SKM-1 (cell line): ENCODE data around the gene UNC13A.
"Not testable (repeated sequence)": the region's sequence is repeated elsewhere in the genome, so short reads cannot be mapped to it uniquely, and the experiment has no call there.

Experiments used
- DNase-seq: peaks from one replicate; lab custom pipeline; 2025; ENCODE audit not compliant: unreplicated experiment; lab: John Stamatoyannopoulos, UW

Gene UNC13A

DNA sequence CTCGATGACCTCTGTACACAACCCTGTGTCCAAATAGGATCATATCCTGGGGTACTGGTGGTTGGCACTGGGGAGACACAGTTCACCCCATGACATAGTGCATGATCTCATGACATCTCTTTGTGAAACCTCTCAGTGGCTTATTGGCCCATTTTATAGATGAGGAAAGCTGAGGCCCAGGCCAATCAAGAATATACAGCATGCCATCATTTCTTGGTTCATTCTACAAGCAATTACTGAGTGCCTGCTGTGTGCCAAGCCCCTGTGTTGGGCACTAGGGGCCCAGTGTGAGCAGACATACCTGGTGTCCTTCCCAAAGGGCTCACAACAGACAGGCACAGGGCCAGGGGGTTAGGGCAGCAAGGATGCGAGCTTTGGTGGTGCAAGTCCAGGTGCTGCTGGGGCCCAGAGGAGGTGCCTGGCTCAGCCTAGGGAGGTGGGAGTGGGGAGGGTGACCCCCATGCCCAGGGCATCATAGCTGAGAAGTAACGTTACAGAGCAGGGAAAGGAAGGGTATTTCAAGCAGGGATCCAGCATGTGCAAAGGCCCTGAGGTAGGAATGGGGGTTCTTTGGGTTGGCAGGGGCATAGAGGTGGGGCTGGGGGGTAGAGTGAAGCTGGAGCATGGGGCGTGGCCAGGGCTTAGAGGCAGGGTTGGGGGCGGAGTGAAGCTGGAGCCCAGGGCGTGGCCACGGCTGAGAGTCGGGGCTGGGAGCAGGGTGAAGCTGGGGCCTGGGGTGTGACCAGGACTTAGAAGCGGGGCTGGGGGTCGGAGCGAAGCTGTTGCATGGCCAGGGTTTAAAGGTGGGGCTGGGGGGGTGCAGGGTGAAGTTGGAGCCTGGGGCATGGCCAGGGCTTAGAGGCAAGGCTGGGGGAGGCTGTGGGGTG lies 112.0 kb downstream of the UNC13A start:
- no peak for DNase-seq

DNA sequence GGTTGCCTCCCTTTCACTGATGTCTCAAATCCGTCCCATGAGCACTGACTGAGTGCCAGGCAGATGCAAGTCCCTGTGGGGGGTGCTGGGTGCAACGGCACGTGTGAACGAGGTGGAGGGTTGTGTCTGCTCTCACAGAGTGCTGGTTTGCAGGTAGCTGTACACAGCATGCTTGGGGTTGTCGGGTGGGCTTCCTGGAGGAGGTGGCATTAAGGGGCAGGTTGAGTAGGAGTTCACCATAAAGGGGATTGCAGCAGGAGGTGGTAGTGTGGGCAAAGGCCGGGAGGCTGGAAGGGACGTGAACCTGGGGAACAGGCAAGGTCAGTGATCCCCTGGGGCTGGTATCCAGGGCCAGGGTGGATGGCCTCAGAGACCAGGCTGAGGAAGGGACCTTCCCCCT lies 115.5 kb downstream of the UNC13A start:
- no peak for DNase-seq

DNA sequence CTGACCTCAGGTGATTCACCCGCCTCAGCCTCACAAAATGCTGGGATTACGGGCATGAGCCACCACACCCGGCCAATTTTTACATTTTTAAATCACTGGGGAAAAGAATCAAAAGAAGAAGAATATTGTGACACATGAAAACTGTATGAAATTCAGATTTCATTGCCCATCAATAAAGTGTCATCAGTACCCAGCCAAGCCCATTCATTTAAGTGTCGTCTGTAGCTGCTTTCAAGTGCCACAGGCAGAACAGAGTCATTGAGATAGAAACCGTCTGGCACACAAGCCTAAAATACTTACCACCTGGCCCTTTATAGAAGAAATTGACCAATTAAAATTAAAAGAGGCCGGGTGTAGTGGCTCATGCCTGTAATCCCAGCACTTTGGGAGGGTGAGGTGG lies 117.4 kb downstream of the UNC13A start:
- no peak for DNase-seq

DNA sequence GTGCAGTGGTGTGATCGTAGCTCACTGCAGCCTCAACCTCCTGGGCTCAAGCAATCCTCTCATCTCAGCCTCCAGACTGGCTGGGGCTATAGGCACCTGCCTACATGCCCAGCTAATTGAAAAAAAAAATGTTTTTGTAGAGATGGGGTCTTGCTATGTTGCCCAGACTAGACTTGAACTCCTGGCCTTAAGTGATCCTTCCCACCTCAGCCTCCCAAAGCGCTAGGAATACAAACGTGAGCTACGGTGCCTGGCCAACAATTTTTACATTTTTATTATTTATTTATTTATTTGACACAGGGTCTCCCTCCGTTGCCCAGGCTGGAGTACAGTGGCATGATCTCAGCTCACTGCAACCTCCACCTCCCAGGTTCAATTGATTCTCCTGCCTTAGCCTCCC lies 117.9 kb downstream of the UNC13A start:
- not testable (repeated sequence) for DNase-seq

DNA sequence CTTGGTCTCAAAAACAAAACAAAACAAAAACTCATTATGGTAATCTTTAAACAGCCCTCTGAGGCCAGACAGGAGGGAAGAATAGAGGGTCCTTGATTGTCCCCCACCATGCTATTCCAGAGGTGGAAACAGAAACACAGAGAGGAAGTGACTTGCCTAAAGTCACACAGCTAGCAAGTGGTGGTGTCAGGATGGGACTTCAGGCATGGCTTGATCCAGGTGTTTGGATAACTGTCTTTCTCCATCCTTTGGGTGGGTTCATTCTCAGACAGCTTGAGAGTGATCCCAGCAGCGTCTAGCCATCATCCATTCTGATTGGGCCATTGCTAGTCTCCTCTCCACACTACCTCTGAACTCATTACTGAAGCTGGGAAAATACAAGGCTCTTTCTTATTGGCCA lies 120.2 kb downstream of the UNC13A start:
- no peak for DNase-seq

DNA sequence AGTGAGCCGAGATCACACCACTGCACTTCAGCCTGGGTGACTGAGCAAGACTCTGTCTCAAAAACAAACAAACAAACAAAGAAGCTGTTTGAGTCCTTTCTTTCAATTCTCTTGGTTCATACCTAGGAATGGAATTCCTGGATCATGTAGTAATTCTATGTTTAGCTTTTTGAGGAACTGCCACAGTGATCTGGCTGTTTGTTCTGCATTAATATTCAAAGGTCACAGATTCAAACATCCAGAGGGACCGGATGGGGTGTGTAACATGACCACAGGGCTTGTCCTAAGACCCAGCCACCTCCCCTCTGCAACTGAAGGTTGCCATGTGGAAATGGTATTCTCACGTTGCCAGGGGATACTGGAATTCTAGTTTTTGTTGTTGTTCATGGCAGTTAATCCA lies 122.5 kb downstream of the UNC13A start:
- no peak for DNase-seq

DNA sequence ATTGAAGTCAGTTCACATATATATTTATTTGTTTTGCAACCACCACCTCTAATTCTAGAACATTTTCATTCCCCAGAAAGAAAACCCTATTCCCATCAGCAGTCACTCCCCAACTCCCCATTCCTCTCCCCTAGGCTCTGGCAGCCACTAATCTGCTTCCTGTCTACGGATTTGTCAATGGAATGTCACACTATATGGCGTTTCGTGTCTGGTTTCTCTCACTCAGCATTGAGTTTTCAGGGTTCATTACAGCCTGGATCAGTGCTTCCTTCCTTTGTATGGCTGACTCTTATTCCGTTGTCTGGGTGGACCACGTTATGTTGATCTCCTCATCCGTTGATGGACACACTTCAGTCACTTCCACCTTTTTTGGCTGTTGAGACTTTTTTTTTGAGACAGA lies 123.4 kb downstream of the UNC13A start:
- DNase-seq: no peak

DNA sequence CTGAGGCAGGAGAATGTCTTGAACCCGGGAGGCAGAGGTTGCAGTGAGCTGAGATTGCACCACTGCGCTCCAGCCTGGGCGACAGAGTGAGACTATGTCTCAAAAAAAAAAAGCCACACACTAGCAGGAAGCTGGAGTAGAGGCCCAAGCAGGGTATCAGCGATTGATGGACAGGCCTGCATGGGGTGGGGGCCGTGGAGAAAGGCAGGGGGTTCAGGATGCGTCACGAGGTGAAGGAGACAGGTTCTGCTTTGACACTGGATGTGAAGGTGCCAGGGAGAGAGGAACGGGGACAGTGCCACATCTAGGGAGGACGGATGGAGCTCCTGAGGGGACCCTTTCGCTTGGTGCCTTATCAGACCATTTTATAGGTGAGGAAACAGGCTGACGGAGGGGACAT lies 125.6 kb downstream of the UNC13A start:
- DNase-seq: no peak

DNA sequence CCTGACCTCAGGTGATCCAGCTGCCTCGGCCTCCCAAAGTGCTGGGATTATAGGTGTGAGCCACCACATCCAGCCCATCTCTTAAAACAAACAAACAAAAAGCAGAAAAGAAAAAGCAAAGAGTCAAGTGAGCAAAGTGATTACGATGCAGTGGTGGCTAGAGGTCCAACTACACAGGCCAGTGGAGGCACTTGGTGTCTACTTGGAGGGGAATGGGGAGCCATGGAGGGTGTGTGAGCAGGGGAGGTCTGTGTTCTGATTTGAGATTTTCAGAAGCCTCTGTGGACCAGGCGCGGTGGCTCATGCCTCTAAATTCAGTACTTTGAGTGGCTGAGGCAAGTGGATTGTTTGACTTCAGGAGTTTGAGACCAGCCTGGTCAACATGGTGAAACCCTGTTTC lies 126.1 kb downstream of the UNC13A start:
- DNase-seq: no peak

DNA sequence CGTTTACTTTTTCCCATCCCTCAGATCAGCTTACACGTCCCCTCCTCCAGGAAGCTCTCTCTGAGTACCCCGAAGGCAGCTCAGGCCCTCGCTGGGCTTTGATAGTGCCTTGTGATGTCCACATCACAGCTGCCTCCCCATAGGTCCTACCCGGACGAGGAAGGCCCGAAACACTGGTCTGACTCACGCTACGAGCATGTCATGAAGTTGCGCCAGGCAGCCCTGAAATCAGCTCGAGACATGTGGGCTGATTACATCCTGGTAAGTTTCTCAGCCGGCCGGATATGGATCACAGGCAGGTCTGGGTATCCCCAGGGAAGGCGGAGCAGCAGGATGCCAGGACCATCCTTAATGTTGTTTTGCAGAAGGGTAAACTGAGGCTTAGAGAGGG lies 128.0 kb downstream of the UNC13A start:
- DNase-seq: no peak

DNA sequence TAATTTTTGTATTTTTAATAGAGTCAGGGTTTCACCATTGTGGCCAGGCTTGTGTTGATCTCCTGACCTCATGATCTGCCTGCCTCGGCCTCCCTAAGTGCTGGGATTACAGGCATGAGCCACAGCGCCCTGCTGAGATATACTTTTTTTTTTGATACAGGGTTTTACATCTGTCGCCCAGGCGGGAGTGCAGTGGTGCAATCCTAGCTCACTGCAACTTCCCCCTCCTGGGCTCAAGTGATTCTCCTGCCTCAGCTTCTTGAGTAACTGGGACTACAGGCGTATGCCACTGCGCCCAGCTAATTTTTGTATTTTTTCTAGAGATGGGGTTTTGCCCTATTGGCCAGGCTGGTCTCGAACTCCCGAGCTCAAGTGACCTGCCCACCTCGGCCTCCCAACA lies 130.7 kb downstream of the UNC13A start:
- peak; percentile 37 for DNase-seq

DNA sequence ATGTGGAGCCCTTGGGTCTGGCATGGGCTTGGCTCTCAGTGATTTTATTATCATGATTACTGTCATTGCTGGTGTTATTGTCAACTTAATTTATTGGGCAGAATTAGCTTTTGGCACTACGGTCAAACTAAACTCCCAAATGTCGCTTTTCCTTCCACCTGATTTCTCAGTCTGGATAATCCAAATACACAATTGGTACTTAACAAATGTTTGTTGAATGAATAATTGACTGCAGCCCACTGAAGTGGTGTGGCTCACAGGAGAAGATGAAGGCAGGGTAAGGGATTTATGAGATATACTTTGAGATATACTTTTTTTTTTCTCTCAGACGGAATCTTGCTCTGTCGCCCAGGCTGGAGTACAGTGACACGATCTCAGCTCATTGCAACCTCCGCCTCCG lies 131.2 kb downstream of the UNC13A start:
- no peak for DNase-seq

DNA sequence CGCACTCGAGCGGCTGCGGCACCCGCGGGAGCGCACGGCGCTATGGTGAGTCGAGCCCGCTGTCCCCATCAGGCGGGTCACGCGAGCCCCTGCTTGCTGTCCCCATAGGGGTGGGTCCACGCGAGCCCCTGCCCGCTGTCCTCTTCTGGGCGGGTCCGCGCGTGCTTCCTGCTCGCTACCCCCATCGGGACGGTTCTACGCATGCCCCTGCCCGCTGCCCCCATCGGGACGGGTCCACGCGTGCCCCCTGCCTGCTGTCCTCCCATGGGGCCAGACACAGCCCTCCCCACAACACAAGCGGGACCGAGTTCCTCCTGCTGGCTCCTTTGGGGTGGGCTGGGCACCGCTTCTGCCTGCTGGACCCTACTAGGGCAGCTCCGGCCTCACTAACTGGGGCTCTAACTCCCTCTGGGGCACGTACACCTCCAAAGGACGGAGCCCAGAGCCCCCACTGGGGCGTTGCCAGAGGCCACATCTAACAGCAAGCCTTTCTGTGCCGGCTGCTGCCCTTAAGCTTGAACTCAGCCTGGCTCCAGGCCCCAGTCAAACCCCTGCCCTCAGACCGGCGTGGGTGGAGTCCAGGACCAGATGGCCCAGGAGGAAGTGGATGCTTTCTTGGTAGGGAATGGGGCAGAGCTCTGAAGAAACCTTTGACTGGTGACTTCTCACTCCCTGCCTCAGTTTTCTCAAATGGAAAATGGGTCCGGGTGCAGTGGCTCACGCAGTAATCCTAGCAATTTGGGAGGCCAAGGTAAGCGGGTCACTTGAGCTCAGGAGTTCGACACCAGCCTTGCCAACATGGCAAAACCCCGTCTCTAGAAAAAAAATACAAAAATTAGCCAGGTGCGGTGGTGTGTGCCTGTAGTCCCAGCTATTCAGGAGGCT lies 132.0 kb downstream of the UNC13A start:
- peak; percentile 83 for DNase-seq

DNA sequence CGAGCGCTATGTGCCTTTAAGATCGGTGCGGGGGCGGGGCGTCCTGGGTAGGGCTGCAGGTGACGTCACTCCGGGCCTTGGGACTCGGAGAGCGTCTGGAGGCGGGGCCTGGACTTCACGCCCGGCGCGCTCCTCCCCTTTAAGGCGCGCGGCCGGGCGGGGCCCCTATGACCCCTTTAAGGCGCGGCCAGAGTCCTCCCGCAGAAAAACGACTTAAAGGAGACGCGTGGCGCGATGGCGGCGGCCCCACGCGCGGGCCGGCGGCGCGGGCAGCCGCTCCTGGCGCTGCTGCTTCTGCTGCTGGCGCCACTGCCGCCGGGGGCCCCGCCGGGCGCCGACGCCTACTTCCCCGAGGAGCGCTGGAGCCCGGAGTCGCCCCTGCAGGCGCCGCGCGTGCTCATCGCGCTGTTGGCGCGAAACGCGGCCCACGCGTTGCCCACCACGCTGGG lies 132.7 kb downstream of the UNC13A start, which contains the start of gene COLGALT1:
COLGALT1 (plus strand) TSS at position 170 of the 449 bp plus-strand sequence; CDS start at position 235, 65 bp downstream.
- peak; percentile 98 for DNase-seq

DNA sequence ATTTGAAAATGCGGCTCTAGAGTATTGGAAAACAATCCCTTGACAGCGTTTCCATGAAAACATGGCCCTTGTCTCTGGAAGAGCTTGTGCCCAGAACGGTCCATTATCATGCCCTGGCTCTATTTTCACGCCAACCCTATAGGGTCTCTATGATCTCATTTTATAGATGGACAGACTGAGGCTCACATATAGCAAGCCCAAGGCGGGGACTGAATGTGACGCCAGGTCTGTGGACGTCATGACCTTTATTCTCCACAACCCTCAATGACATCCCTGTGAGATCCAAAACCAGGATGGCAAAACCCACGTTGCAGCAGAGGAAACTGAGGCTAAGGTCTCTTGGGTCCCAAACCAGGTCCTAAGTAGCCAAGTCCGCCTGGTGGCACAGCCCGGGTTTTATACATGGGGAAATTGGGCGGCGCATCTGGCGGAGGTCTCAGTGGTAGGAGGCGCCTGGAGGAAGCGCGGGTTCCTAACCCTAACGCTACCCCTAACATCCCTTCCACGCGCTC lies 133.1 kb downstream of the UNC13A start:
- no peak for DNase-seq

DNA sequence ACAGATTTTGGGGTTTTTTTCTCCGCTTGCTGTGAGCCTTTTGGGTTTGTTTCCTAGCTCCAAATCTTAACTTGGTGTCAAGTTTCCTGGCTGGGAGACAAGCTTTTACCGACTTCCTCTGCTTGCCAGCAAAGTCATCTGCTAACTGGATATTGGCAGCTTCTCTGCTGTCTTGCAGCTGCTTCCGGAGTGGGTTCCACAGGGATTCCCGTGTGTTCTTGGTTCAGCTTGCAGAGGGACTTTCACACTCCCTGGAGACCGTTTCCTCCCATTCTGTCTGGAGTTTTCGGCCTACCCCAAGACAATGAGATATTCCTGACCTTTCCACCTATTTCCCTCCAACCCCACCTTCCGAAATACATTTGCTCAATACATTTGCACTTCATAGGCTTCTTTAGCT lies 134.9 kb downstream of the UNC13A start:
- DNase-seq: no peak

DNA sequence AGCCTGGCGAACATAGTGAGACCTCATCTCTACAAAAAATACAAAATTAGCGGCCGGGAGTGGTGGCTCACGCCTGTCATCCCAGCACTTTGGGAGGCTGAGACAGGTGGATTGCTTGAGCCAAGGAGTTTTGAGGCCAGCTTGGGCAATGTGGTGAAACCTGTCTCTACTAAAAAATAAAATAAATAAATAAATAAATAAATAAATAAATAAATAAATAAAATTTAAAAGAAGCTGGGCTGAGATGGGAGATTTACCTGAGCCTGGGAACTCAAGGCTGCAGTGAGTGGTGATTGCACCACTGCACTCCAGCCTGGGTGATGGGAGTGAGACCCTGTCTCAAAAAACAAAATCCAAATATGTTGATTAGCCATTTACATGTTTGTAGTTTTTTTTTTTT lies 135.4 kb downstream of the UNC13A start:
- not testable (repeated sequence) for DNase-seq
